Measurements from ENCODE around the gene TCF7L1. TPM values are rescaled to one million over a fixed set of nuclear protein-coding genes. Genes with fewer than 3 reads are reported as not detected.
A peak's percentile ranks its signal among the peaks of the same experiment; 100 is the strongest.

TCF7L1 gene
- total and polyA plus RNA-seq, 9 donors = 5.1 to 53.1 (median 41.3) TPM

DNA sequence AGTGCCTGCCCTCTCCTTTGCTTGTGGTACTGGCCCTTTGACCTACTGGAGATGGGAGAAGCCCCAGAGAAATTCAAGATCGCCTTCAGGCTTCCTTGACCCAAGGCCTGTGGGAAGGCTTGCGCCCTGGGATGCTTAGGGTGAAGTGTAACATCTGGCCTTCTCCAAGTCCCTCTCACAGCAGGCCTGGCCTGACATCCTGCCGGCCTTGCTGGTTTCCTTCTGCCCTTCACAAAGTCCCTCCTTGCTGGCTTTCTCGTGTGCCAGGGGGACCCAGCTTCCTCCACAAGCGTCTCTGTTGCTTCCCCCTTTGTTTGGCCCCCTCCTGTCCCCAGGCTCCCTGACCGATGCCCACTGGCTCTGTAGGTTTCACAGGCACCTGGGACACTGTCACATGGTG is 26.4 kb downstream of the TCF7L1 start:
- WGBS (ENCODE audit: insufficient coverage) = 57% methylated on average over 4 of the region's 6 CpGs
- Histone ChIP-seq H3K9me3 (replicated peaks; ENCODE audit: control insufficient read depth, low read depth, low read length) (no peaks in the 10 kb centered on the region), H3K27me3 (ENCODE audit: control insufficient read depth, insufficient read depth, low read length) (no peaks in the 10 kb centered on the region), H3K27ac (ENCODE audit: low read length) (no peak overlapping the region), H3K4me1 (ENCODE audit: control insufficient read depth, insufficient read depth, low read length) (peaks cover 77% of the 10 kb centered on the region), H3K4me3 (ENCODE audit: low read length) (no peak overlapping the region), H3K36me3 (ENCODE audit: control insufficient read depth, insufficient read depth, low read length) (peaks cover 3% of the 10 kb centered on the region)
- no peak for DNase-seq

DNA sequence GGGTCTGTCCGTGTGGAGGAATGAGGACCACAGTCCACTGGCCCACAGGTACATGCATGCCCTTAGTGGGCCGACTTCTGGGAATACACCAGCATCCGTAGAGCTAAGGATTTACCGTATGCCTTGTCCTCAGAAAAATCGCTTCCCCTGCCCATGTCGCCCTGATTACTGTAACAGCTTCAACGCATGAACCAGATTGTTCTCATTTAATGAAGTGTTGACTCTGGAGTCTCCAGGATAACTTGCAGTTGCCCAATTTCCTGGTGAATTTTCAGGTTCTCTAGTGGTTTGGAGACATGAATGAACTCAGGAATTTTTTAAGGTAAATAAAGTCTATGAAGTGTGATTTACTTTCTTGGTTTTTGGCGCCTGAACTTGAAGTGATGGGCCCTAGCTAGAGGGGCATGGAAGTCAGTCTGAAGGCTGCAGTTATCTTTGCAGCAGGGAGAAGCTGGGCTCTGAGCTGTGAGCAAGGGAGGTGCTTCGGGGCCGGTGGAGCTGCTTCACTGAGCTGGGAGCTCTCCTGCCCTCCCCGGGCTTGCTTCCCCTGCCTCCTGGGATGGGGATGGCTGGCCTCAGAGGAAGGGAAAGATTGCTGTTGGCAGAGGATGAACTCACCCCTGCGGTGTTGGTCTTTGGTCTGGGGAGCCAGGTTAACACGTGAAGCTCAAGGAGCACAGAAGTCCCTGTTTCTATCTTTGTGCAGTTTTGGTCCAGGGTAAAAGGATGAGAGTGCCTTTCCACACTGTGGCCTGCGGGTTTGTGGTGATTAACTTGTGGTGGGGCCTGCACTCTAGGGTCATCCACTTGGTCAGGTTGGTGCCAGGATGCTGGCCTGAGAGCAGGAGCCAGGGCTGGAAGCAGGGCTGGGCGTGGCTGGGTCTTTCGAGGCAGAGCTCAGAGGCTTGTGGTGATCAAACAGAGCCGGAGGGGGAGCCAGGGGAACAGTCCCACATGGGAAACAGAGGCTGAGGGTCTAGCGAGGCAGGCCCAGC is 28.1 kb downstream of the TCF7L1 start:
- 37% methylated on average over 13 of the region's 18 CpGs for WGBS (ENCODE audit: insufficient coverage)
- peak overlapping the region; percentile 42 for H3K27ac ChIP-seq (ENCODE audit: low read length)

DNA sequence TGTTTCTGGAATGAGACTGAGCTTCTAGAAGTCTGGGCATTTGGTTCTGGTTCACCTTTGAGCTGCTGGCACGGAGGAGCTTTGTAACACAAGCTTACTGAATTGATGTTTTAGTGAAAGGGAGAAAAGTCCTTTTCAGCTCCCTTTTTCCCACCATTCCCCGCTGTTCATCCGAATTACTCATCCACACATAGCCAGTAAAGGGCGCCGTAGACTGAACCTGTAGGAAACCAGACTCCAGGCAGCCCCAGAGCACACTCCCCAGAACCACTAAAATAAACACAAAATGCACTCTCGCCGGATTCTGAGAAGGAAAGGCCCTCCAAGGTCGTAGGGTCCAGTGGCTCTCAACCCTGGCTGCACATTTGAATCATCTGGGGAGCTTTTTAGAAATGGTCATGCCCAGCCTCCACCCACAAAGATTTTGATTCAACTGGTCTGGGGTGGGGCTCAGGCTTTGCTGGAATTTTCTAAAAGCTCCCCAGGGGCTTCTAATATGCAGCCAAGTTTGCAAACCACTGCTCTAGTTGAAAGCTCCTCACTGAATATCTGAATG is 29.6 kb downstream of the TCF7L1 start:
- Histone ChIP-seq H3K4me1 (ENCODE audit: control insufficient read depth, insufficient read depth, low read length) (peaks cover 61% of the 10 kb centered on the region), H3K36me3 (ENCODE audit: control insufficient read depth, insufficient read depth, low read length) (peaks cover 5% of the 10 kb centered on the region), H3K4me3 (ENCODE audit: low read length) (no peak overlapping the region), H3K9me3 (replicated peaks; ENCODE audit: control insufficient read depth, low read depth, low read length) (no peaks in the 10 kb centered on the region), H3K27ac (ENCODE audit: low read length) (peak overlapping the region; percentile 29), H3K27me3 (ENCODE audit: control insufficient read depth, insufficient read depth, low read length) (no peaks in the 10 kb centered on the region)
- DNase-seq = peak; percentile 68
- WGBS (ENCODE audit: insufficient coverage) = 70% methylated on average over 2 of the region's 8 CpGs

More for the DNA sequence above, 28.1 kb downstream of the TCF7L1 start:
- DNase-seq = peak; percentile 48
- H3K4me3 ChIP-seq (ENCODE audit: low read length) = no peak overlapping the region
- peaks cover 72% of the 10 kb centered on the region for H3K4me1 ChIP-seq (ENCODE audit: control insufficient read depth, insufficient read depth, low read length)
- no peaks in the 10 kb centered on the region for H3K27me3 ChIP-seq (ENCODE audit: control insufficient read depth, insufficient read depth, low read length)
- H3K9me3 ChIP-seq (replicated peaks; ENCODE audit: control insufficient read depth, low read depth, low read length) = no peaks in the 10 kb centered on the region
- no peaks in the 10 kb centered on the region for H3K36me3 ChIP-seq (ENCODE audit: control insufficient read depth, insufficient read depth, low read length)

- 58% methylated on average over 2 of the region's 3 CpGs for WGBS (ENCODE audit: insufficient coverage)
- peak; percentile 47 for DNase-seq
- Histone ChIP-seq H3K27ac (ENCODE audit: low read length) (peak overlapping the region; percentile 13), H3K9me3 (replicated peaks; ENCODE audit: control insufficient read depth, low read depth, low read length) (no peaks in the 10 kb centered on the region), H3K36me3 (ENCODE audit: control insufficient read depth, insufficient read depth, low read length) (peaks cover 5% of the 10 kb centered on the region), H3K4me3 (ENCODE audit: low read length) (no peak overlapping the region), H3K27me3 (ENCODE audit: control insufficient read depth, insufficient read depth, low read length) (no peaks in the 10 kb centered on the region), H3K4me1 (ENCODE audit: control insufficient read depth, insufficient read depth, low read length) (peaks cover 55% of the 10 kb centered on the region)
Observed at GRCh38 chr2:85163675-85164074, 30.5 kb downstream of the TCF7L1 start.

GRCh38 chr2:85164145-85164569 is 31.0 kb downstream of the TCF7L1 start:
- WGBS (ENCODE audit: insufficient coverage) = 41% methylated on average over 3 of the region's 8 CpGs

GRCh38 chr2:85165088-85165690 is 32.0 kb downstream of the TCF7L1 start:
- Histone ChIP-seq H3K27me3 (ENCODE audit: control insufficient read depth, insufficient read depth, low read length) (no peaks in the 10 kb centered on the region), H3K27ac (ENCODE audit: low read length) (no peak overlapping the region), H3K4me1 (ENCODE audit: control insufficient read depth, insufficient read depth, low read length) (peaks cover 47% of the 10 kb centered on the region), H3K9me3 (replicated peaks; ENCODE audit: control insufficient read depth, low read depth, low read length) (no peaks in the 10 kb centered on the region), H3K4me3 (ENCODE audit: low read length) (no peak overlapping the region), H3K36me3 (ENCODE audit: control insufficient read depth, insufficient read depth, low read length) (peaks cover 5% of the 10 kb centered on the region)
- DNase-seq = no peak
- WGBS (ENCODE audit: insufficient coverage) = 54% methylated on average over 4 of the region's 9 CpGs

More at GRCh38 chr2:85164145-85164569, 31.0 kb downstream of the TCF7L1 start:
- Histone ChIP-seq H3K27ac (ENCODE audit: low read length) (no peak overlapping the region), H3K4me1 (ENCODE audit: control insufficient read depth, insufficient read depth, low read length) (peaks cover 50% of the 10 kb centered on the region), H3K27me3 (ENCODE audit: control insufficient read depth, insufficient read depth, low read length) (no peaks in the 10 kb centered on the region), H3K4me3 (ENCODE audit: low read length) (no peak overlapping the region), H3K9me3 (replicated peaks; ENCODE audit: control insufficient read depth, low read depth, low read length) (no peaks in the 10 kb centered on the region), H3K36me3 (ENCODE audit: control insufficient read depth, insufficient read depth, low read length) (peaks cover 5% of the 10 kb centered on the region)
- peak; percentile 38 for DNase-seq

- Histone ChIP-seq H3K9me3 (replicated peaks; ENCODE audit: control insufficient read depth, low read depth, low read length) (no peaks in the 10 kb centered on the region), H3K36me3 (ENCODE audit: control insufficient read depth, insufficient read depth, low read length) (peaks cover 5% of the 10 kb centered on the region), H3K4me1 (ENCODE audit: control insufficient read depth, insufficient read depth, low read length) (peaks cover 44% of the 10 kb centered on the region), H3K27me3 (ENCODE audit: control insufficient read depth, insufficient read depth, low read length) (no peaks in the 10 kb centered on the region), H3K27ac (ENCODE audit: low read length) (no peak overlapping the region), H3K4me3 (ENCODE audit: low read length) (no peak overlapping the region)
- DNase-seq = no peak
- WGBS (ENCODE audit: insufficient coverage) = no CpG with 5 or more reads among the region's 1 CpG
Observed at GRCh38 chr2:85166021-85166420, 32.8 kb downstream of the TCF7L1 start.

GRCh38 chr2:85167479-85167878 is 34.3 kb downstream of the TCF7L1 start:
- Histone ChIP-seq H3K27ac (ENCODE audit: low read length) (no peak overlapping the region), H3K27me3 (ENCODE audit: control insufficient read depth, insufficient read depth, low read length) (no peaks in the 10 kb centered on the region), H3K36me3 (ENCODE audit: control insufficient read depth, insufficient read depth, low read length) (peaks cover 11% of the 10 kb centered on the region), H3K9me3 (replicated peaks; ENCODE audit: control insufficient read depth, low read depth, low read length) (no peaks in the 10 kb centered on the region), H3K4me1 (ENCODE audit: control insufficient read depth, insufficient read depth, low read length) (peaks cover 30% of the 10 kb centered on the region), H3K4me3 (ENCODE audit: low read length) (no peak overlapping the region)
- DNase-seq = no peak
- WGBS (ENCODE audit: insufficient coverage) = 95% methylated on average over 5 of the region's 10 CpGs

DNA sequence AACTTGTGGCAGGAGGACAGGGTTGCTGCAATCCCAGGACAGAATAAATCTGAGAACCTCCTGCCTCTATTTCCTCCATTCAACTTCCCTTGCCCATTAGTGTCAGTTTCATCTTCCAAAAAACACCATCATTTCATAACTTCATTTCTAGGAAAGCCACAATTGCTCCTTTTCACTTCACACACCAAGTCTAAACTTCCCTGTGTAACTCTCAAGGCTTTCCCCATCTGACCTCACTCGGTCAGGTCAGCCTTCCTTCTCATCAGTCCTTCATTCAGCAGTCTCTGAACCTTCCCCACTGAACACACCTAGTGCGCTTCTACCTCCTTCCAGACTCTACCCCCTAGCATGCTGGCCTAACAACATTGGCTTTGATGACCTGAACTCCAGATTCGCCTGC is 35.8 kb downstream of the TCF7L1 start:
- Histone ChIP-seq H3K27me3 (ENCODE audit: control insufficient read depth, insufficient read depth, low read length) (no peaks in the 10 kb centered on the region), H3K4me1 (ENCODE audit: control insufficient read depth, insufficient read depth, low read length) (peaks cover 16% of the 10 kb centered on the region), H3K9me3 (replicated peaks; ENCODE audit: control insufficient read depth, low read depth, low read length) (no peaks in the 10 kb centered on the region), H3K27ac (ENCODE audit: low read length) (no peak overlapping the region), H3K36me3 (ENCODE audit: control insufficient read depth, insufficient read depth, low read length) (peaks cover 11% of the 10 kb centered on the region), H3K4me3 (ENCODE audit: low read length) (no peak overlapping the region)
- WGBS (ENCODE audit: insufficient coverage) = 93% methylated on average over 2 of the region's 3 CpGs
- no peak for DNase-seq

- Histone ChIP-seq H3K4me3 (ENCODE audit: low read length) (no peak overlapping the region), H3K27me3 (ENCODE audit: control insufficient read depth, insufficient read depth, low read length) (no peaks in the 10 kb centered on the region), H3K36me3 (ENCODE audit: control insufficient read depth, insufficient read depth, low read length) (peaks cover 11% of the 10 kb centered on the region), H3K27ac (ENCODE audit: low read length) (no peak overlapping the region), H3K4me1 (ENCODE audit: control insufficient read depth, insufficient read depth, low read length) (peaks cover 14% of the 10 kb centered on the region), H3K9me3 (replicated peaks; ENCODE audit: control insufficient read depth, low read depth, low read length) (no peaks in the 10 kb centered on the region)
- 62% methylated on average over 2 of the region's 3 CpGs for WGBS (ENCODE audit: insufficient coverage)
- DNase-seq = no peak
Observed at GRCh38 chr2:85169581-85169980, 36.4 kb downstream of the TCF7L1 start.

Measured in muscle of leg (tissue), 11 donors.